ENCODE results near the gene SEMA5B.

SEMA5B gene

DNA sequence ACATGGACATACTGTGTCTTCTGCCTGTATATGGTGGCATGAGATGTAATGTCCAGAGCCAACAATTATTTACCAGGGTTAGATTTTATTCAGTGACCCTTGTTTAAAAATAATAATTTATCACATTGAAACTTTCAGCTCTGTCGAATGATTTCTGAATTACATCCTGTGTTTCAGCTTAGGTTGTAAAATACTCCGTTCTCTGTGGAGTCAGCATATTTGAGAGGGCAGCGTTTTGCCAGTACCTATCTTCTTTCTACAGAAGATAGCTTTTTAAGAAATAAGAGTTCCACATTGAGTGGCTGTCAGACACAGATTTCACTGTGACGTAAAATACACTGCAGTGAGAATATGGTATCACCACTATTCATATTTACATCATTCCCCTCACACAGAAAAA, 147.4 kb downstream of the SEMA5B start:
- POLR2A ChIA-PET = no interaction called here
- Histone ChIP-seq H3K4me3 (ENCODE audit: low read depth, low read length) (no peak overlapping the region), H3K27ac (ENCODE audit: extremely low read depth, low read depth, low read length) (no peak overlapping the region), H3K9me3 (ENCODE audit: control insufficient read depth, insufficient read depth, low read depth, low read length) (no peaks in the 10 kb centered on the region), H3K4me1 (ENCODE audit: control insufficient read depth, insufficient read depth, low read length) (no peaks in the 10 kb centered on the region), H3K36me3 (ENCODE audit: control insufficient read depth in 2 of 2, insufficient read depth in 1 of 2, low read length in 2 of 2) (peaks cover 0 to 5% of the 10 kb centered on the region in 2 experiments; a peak in 1 of 3 replicates)
- no peak for TF ChIP-seq HOXA7 (CRISPR knock-in tag; IDR thresholded peaks at IDR 0.05; ENCODE audit: borderline replicate concordance)
- TF ChIP-seq ZBTB7A (tag by site-specific recombination; IDR thresholded peaks at IDR 0.05; ENCODE audit: low read depth) = no peak
- TF ChIP-seq, protein P1, sequence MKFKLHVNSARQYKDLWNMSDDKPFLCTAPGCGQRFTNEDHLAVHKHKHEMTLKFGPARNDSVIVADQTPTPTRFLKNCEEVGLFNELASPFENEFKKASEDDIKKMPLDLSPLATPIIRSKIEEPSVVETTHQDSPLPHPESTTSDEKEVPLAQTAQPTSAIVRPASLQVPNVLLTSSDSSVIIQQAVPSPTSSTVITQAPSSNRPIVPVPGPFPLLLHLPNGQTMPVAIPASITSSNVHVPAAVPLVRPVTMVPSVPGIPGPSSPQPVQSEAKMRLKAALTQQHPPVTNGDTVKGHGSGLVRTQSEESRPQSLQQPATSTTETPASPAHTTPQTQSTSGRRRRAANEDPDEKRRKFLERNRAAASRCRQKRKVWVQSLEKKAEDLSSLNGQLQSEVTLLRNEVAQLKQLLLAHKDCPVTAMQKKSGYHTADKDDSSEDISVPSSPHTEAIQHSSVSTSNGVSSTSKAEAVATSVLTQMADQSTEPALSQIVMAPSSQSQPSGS (tag by site-specific recombination; IDR thresholded peaks at IDR 0.05; ENCODE audit: low read depth) = no peak
- TF ChIP-seq, protein P2, sequence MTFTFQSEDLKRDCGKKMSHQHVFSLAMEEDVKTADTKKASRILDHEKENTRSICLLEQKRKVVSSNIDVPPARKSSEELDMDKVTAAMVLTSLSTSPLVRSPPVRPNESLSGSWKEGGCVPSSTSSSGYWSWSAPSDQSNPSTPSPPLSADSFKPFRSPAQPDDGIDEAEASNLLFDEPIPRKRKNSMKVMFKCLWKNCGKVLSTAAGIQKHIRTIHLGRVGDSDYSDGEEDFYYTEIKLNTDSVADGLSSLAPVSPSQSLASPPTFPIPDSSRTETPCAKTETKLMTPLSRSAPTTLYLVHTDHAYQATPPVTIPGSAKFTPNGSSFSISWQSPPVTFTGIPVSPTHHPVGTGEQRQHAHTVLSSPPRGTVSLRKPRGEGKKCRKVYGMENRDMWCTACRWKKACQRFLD (tag by site-specific recombination; IDR thresholded peaks at IDR 0.05) = no peak
- TF ChIP-seq GLI2 (tag by site-specific recombination; IDR thresholded peaks at IDR 0.05; ENCODE audit: borderline replicate concordance, low read depth) = no peak
- TF ChIP-seq ZNF549 (tag by site-specific recombination; IDR thresholded peaks at IDR 0.05) = no peak
- no peak for TF ChIP-seq BCL6B (tag by site-specific recombination; IDR thresholded peaks at IDR 0.05)
- TF ChIP-seq ZNF140 (tag by site-specific recombination; IDR thresholded peaks at IDR 0.05) = no peak
- TF ChIP-seq ZNF354C (tag by site-specific recombination; IDR thresholded peaks at IDR 0.05; ENCODE audit: borderline replicate concordance, low read depth) = no peak
- TF ChIP-seq, protein P3, sequence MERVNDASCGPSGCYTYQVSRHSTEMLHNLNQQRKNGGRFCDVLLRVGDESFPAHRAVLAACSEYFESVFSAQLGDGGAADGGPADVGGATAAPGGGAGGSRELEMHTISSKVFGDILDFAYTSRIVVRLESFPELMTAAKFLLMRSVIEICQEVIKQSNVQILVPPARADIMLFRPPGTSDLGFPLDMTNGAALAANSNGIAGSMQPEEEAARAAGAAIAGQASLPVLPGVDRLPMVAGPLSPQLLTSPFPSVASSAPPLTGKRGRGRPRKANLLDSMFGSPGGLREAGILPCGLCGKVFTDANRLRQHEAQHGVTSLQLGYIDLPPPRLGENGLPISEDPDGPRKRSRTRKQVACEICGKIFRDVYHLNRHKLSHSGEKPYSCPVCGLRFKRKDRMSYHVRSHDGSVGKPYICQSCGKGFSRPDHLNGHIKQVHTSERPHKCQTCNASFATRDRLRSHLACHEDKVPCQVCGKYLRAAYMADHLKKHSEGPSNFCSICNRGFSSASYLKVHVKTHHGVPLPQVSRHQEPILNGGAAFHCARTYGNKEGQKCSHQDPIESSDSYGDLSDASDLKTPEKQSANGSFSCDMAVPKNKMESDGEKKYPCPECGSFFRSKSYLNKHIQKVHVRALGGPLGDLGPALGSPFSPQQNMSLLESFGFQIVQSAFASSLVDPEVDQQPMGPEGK (tag by site-specific recombination; IDR thresholded peaks at IDR 0.05) = no peak
- TF ChIP-seq ZNF548 (tag by site-specific recombination; IDR thresholded peaks at IDR 0.05) = no peak
- no peak for TF ChIP-seq ZNF23 (tag by site-specific recombination; IDR thresholded peaks at IDR 0.05; ENCODE audit: borderline replicate concordance)
- TF ChIP-seq ZNF19 (tag by site-specific recombination; IDR thresholded peaks at IDR 0.05; ENCODE audit: low read depth) = no peak
- TF ChIP-seq, protein P4, sequence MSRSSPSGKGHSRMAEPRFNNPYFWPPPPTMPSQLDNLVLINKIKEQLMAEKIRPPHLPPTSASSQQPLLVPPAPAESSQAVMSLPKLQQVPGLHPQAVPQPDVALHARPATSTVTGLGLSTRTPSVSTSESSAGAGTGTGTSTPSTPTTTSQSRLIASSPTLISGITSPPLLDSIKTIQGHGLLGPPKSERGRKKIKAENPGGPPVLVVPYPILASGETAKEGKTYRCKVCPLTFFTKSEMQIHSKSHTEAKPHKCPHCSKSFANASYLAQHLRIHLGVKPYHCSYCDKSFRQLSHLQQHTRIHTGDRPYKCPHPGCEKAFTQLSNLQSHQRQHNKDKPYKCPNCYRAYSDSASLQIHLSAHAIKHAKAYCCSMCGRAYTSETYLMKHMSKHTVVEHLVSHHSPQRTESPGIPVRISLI (tag by site-specific recombination; IDR thresholded peaks at IDR 0.05) = no peak
- TF ChIP-seq IKZF3 (tag by site-specific recombination; IDR thresholded peaks at IDR 0.05) = no peak
- TF ChIP-seq GFI1B (tag by site-specific recombination; IDR thresholded peaks at IDR 0.05) = no peak
- no peak for TF ChIP-seq ZNF558 (tag by site-specific recombination; IDR thresholded peaks at IDR 0.05)
- CTCF ChIA-PET = interaction anchor here (1.1 kb wide), 1 partner anchor 9 kb away, joined by 6 read pairs; no protein-coding TSS in a partner anchor

GRCh38 chr3:122875547-122876127, 151.9 kb downstream of the SEMA5B start:
- H3K4me1 ChIP-seq (ENCODE audit: control insufficient read depth, insufficient read depth, low read length) = 0 out of 2 replicates have a peak, but pooled peaks cover 2% of the 10 kb centered on the region
- POLR2A ChIA-PET = no interaction called here
- H3K36me3 ChIP-seq (ENCODE audit: control insufficient read depth in 2 of 2, insufficient read depth in 1 of 2, low read length in 2 of 2) = peaks cover 0 to 3% of the 10 kb centered on the region in 2 experiments; a peak in 2 of 3 replicates
- CTCF ChIA-PET = no interaction called here
- H3K9me3 ChIP-seq (ENCODE audit: control insufficient read depth, insufficient read depth, low read depth, low read length) = no peaks in the 10 kb centered on the region
- no peak overlapping the region for H3K4me3 ChIP-seq (ENCODE audit: low read depth, low read length)
- no peak overlapping the region for H3K27ac ChIP-seq (ENCODE audit: extremely low read depth, low read depth, low read length)
- no peak for TF ChIP-seq ZNF48 (tag by site-specific recombination; IDR thresholded peaks at IDR 0.05)
- no peak for TF ChIP-seq KLF16 (tag by site-specific recombination; IDR thresholded peaks at IDR 0.05)
- no peak for TF ChIP-seq ZIC2 (tag by site-specific recombination; IDR thresholded peaks at IDR 0.05)
- no peak for TF ChIP-seq ZNF510 (tag by site-specific recombination; IDR thresholded peaks at IDR 0.05; ENCODE audit: insufficient replicate concordance)
- no peak for TF ChIP-seq ZSCAN30 (tag by site-specific recombination; IDR thresholded peaks at IDR 0.05)
- TF ChIP-seq KLF8 (tag by site-specific recombination; IDR thresholded peaks at IDR 0.05) = no peak
- TF ChIP-seq ZNF654 (tag by site-specific recombination; IDR thresholded peaks at IDR 0.05; ENCODE audit: low read depth) = no peak
- no peak for TF ChIP-seq ZFP3 (tag by site-specific recombination; IDR thresholded peaks at IDR 0.05; ENCODE audit: low read depth)
- TF ChIP-seq SALL2 (tag by site-specific recombination; IDR thresholded peaks at IDR 0.05; ENCODE audit: borderline replicate concordance) = no peak
- TF ChIP-seq ZNF701 (tag by site-specific recombination; IDR thresholded peaks at IDR 0.05) = no peak
- no peak for TF ChIP-seq ELK4 (IDR thresholded peaks at IDR 0.05; ENCODE audit: borderline replicate concordance, low read depth, low read length)

All from HEK293 (cell line).